ENCODE measurements around the gene ACSM5. TPM values are rescaled to one million over a fixed set of nuclear protein-coding genes. Genes with fewer than 3 reads are reported as not detected.

ACSM5 gene
- not detected for total RNA-seq (ENCODE audit: unreplicated experiment)
- long read RNA-seq: 0 reads

GRCh38 chr16:20409398-20410120, at the start of gene ACSM5:
Gene ACSM5, plus strand, starts transcription at chr16:20409534. Its CDS starts 1,951 bp downstream, at chr16:20411485.
- peaks cover 2% of the 10 kb centered on the region for H3K4me1 Mint-ChIP-seq (ENCODE audit: unreplicated experiment)
- H3K9me3 Mint-ChIP-seq (ENCODE audit: unreplicated experiment): no peaks in the 10 kb centered on the region
- no peak for TF ChIP-seq CTCF (IDR thresholded peaks at IDR 0.05; ENCODE audit: unreplicated experiment)
- H3K4me3 Mint-ChIP-seq (ENCODE audit: unreplicated experiment): no peak within 1 kb of the TSS
- H3K27ac Mint-ChIP-seq (ENCODE audit: unreplicated experiment): no peak within 1 kb of the TSS
- no peaks in the 10 kb centered on the region for H3K27me3 Mint-ChIP-seq (ENCODE audit: unreplicated experiment)
- no peaks in the 10 kb centered on the region for H3K36me3 Mint-ChIP-seq (ENCODE audit: low read depth, unreplicated experiment)
- DNase-seq (ENCODE audit: low spot score): no peak

GRCh38 chr16:20359997-20360396, 49.3 kb upstream of the ACSM5 start:
- H3K4me3 Mint-ChIP-seq (ENCODE audit: unreplicated experiment): no peak overlapping the region
- peak; percentile 32 for TF ChIP-seq CTCF (IDR thresholded peaks at IDR 0.05; ENCODE audit: unreplicated experiment)
- no peaks in the 10 kb centered on the region for H3K27me3 Mint-ChIP-seq (ENCODE audit: unreplicated experiment)
- DNase-seq (ENCODE audit: low spot score): peak; percentile 46
- peaks cover 2% of the 10 kb centered on the region for H3K4me1 Mint-ChIP-seq (ENCODE audit: unreplicated experiment)
- peaks cover 6% of the 10 kb centered on the region for H3K36me3 Mint-ChIP-seq (ENCODE audit: low read depth, unreplicated experiment)
- no peaks in the 10 kb centered on the region for H3K9me3 Mint-ChIP-seq (ENCODE audit: unreplicated experiment)
- H3K27ac Mint-ChIP-seq (ENCODE audit: unreplicated experiment): no peak overlapping the region

- H3K27ac Mint-ChIP-seq (ENCODE audit: unreplicated experiment): no peak overlapping the region
- no peak overlapping the region for H3K4me3 Mint-ChIP-seq (ENCODE audit: unreplicated experiment)
- H3K4me1 Mint-ChIP-seq (ENCODE audit: unreplicated experiment): no peaks in the 10 kb centered on the region
- TF ChIP-seq CTCF (IDR thresholded peaks at IDR 0.05; ENCODE audit: unreplicated experiment): no peak
- H3K9me3 Mint-ChIP-seq (ENCODE audit: unreplicated experiment): no peaks in the 10 kb centered on the region
- no peaks in the 10 kb centered on the region for H3K27me3 Mint-ChIP-seq (ENCODE audit: unreplicated experiment)
- DNase-seq (ENCODE audit: low spot score): no peak
- no peaks in the 10 kb centered on the region for H3K36me3 Mint-ChIP-seq (ENCODE audit: low read depth, unreplicated experiment)
These were observed 46.1 kb upstream of the ACSM5 start for GRCh38 chr16:20363191-20363590.

- Mint-ChIP-seq H3K27ac (ENCODE audit: unreplicated experiment) (no peak overlapping the region), H3K4me1 (ENCODE audit: unreplicated experiment) (no peaks in the 10 kb centered on the region), H3K4me3 (ENCODE audit: unreplicated experiment) (no peak overlapping the region), H3K27me3 (ENCODE audit: unreplicated experiment) (no peaks in the 10 kb centered on the region), H3K9me3 (ENCODE audit: unreplicated experiment) (no peaks in the 10 kb centered on the region), H3K36me3 (ENCODE audit: low read depth, unreplicated experiment) (no peaks in the 10 kb centered on the region)
- TF ChIP-seq CTCF (IDR thresholded peaks at IDR 0.05; ENCODE audit: unreplicated experiment): no peak
- no peak for DNase-seq (ENCODE audit: low spot score)
These were observed 45.3 kb upstream of the ACSM5 start for GRCh38 chr16:20364051-20364450.

- DNase-seq (ENCODE audit: low spot score): no peak
- Mint-ChIP-seq H3K27me3 (ENCODE audit: unreplicated experiment) (no peaks in the 10 kb centered on the region), H3K4me3 (ENCODE audit: unreplicated experiment) (no peak overlapping the region), H3K27ac (ENCODE audit: unreplicated experiment) (no peak overlapping the region), H3K9me3 (ENCODE audit: unreplicated experiment) (no peaks in the 10 kb centered on the region), H3K36me3 (ENCODE audit: low read depth, unreplicated experiment) (no peaks in the 10 kb centered on the region), H3K4me1 (ENCODE audit: unreplicated experiment) (no peaks in the 10 kb centered on the region)
- no peak for TF ChIP-seq CTCF (IDR thresholded peaks at IDR 0.05; ENCODE audit: unreplicated experiment)
These were observed 39.8 kb upstream of the ACSM5 start for GRCh38 chr16:20369452-20370054.

Data from endothelial cell (in vitro differentiated cells).